Measurements from ENCODE around the gene KLK2.

GRCh38 chr19:50880241-50880640 is 7.0 kb downstream of the KLK2 start:
- no peak for TF ChIP-seq CHD2 (IDR thresholded peaks at IDR 0.05; ENCODE audit: low read depth, low read length)
- TF ChIP-seq, protein P1, sequence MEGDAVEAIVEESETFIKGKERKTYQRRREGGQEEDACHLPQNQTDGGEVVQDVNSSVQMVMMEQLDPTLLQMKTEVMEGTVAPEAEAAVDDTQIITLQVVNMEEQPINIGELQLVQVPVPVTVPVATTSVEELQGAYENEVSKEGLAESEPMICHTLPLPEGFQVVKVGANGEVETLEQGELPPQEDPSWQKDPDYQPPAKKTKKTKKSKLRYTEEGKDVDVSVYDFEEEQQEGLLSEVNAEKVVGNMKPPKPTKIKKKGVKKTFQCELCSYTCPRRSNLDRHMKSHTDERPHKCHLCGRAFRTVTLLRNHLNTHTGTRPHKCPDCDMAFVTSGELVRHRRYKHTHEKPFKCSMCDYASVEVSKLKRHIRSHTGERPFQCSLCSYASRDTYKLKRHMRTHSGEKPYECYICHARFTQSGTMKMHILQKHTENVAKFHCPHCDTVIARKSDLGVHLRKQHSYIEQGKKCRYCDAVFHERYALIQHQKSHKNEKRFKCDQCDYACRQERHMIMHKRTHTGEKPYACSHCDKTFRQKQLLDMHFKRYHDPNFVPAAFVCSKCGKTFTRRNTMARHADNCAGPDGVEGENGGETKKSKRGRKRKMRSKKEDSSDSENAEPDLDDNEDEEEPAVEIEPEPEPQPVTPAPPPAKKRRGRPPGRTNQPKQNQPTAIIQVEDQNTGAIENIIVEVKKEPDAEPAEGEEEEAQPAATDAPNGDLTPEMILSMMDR (CRISPR knock-in tag; IDR thresholded peaks at IDR 0.05) = no peak
- TF ChIP-seq, protein P2, sequence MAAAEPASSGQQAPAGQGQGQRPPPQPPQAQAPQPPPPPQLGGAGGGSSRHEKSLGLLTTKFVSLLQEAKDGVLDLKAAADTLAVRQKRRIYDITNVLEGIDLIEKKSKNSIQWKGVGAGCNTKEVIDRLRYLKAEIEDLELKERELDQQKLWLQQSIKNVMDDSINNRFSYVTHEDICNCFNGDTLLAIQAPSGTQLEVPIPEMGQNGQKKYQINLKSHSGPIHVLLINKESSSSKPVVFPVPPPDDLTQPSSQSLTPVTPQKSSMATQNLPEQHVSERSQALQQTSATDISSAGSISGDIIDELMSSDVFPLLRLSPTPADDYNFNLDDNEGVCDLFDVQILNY (CRISPR knock-in tag; conservative IDR thresholded peaks at IDR 0.05) = no peak
- TF ChIP-seq EP300 (IDR thresholded peaks at IDR 0.05; ENCODE audit: low read depth in 2 of 2, low read length in 2 of 2) = no peak
- no peak for TF ChIP-seq EP300 (CRISPR knock-in tag; IDR thresholded peaks at IDR 0.05; ENCODE audit: borderline replicate concordance)

Measured in HepG2 (cell line).